Measurements from ENCODE around the gene HADH.

The HADH gene

GRCh38 chr4:108035691-108036090 lies 46.0 kb downstream of the HADH start:
- no peak for DNase-seq
- H3K27ac ChIP-seq (ENCODE audit: low read depth, low read length): no peak overlapping the region

GRCh38 chr4:108036213-108036612 lies 46.5 kb downstream of the HADH start:
- Histone ChIP-seq H2BK5ac (ENCODE audit: low read depth, low read length, poor library complexity) (no peak overlapping the region), H3K9ac (ENCODE audit: low read length) (no peak overlapping the region), H4K12ac (ENCODE audit: low read depth, low read length) (no peak overlapping the region), H3K36me3 (ENCODE audit: control insufficient read depth in 1 of 2, insufficient read depth in 2 of 2, low read length in 2 of 2) (peaks cover 0 to 6% of the 10 kb centered on the region in 2 experiments), H3K18ac (ENCODE audit: low read length) (no peak overlapping the region), H3K27ac (ENCODE audit: low read depth, low read length) (no peak overlapping the region), H3K9me3 (ENCODE audit: insufficient read depth, low read depth, low read length) (no peaks in the 10 kb centered on the region), H3K4me2 (ENCODE audit: low read length) (no peak overlapping the region), H3K27me3 (ENCODE audit: insufficient read depth, low read length) (no peaks in the 10 kb centered on the region), H3K4me1 (ENCODE audit: control insufficient read depth in 1 of 2, insufficient read depth in 2 of 2, low read length in 2 of 2) (no peaks in the 10 kb centered on the region), H3K79me1 (ENCODE audit: low read length) (no peaks in the 10 kb centered on the region), H2BK120ac (ENCODE audit: insufficient read depth, low read length, poor library complexity) (no peak overlapping the region), H2AFZ (ENCODE audit: insufficient read depth, low read length, poor library complexity) (no peak overlapping the region), H4K8ac (ENCODE audit: low read depth, low read length) (no peak overlapping the region), H3K4ac (ENCODE audit: low read depth, low read length) (no peak overlapping the region), H2AK5ac (ENCODE audit: low read length) (no peak overlapping the region), H3K23ac (ENCODE audit: low read length) (no peak overlapping the region), H3K14ac (ENCODE audit: low read length) (no peak overlapping the region), H4K91ac (ENCODE audit: low read depth, low read length) (no peak overlapping the region), H2BK12ac (ENCODE audit: low read length) (no peak overlapping the region), H3K79me2 (ENCODE audit: control insufficient read depth, insufficient read depth, low read length, poor library complexity) (no peaks in the 10 kb centered on the region), H3K4me3 (ENCODE audit: low read depth, low read length) (no peak overlapping the region)
- no peak for DNase-seq
- no CpG with 5 or more reads among the region's 7 CpGs for WGBS (ENCODE audit: extremely low coverage, insufficient coverage, insufficient read length)

More at GRCh38 chr4:108035691-108036090, 46.0 kb downstream of the HADH start:
- Histone ChIP-seq H3K14ac (ENCODE audit: low read length) (no peak overlapping the region), H2BK12ac (ENCODE audit: low read length) (no peak overlapping the region), H2BK120ac (ENCODE audit: insufficient read depth, low read length, poor library complexity) (no peak overlapping the region), H4K12ac (ENCODE audit: low read depth, low read length) (no peak overlapping the region), H3K4ac (ENCODE audit: low read depth, low read length) (no peak overlapping the region), H2AFZ (ENCODE audit: insufficient read depth, low read length, poor library complexity) (no peak overlapping the region), H3K4me1 (ENCODE audit: control insufficient read depth in 1 of 2, insufficient read depth in 2 of 2, low read length in 2 of 2) (no peaks in the 10 kb centered on the region), H3K27me3 (ENCODE audit: insufficient read depth, low read length) (no peaks in the 10 kb centered on the region), H3K4me2 (ENCODE audit: low read length) (no peak overlapping the region), H4K91ac (ENCODE audit: low read depth, low read length) (no peak overlapping the region), H3K18ac (ENCODE audit: low read length) (no peak overlapping the region), H3K9ac (ENCODE audit: low read length) (no peak overlapping the region), H3K36me3 (ENCODE audit: control insufficient read depth in 1 of 2, insufficient read depth in 2 of 2, low read length in 2 of 2) (peaks cover 0 to 6% of the 10 kb centered on the region in 2 experiments), H3K4me3 (ENCODE audit: low read depth, low read length) (no peak overlapping the region), H3K79me1 (ENCODE audit: low read length) (no peaks in the 10 kb centered on the region), H3K79me2 (ENCODE audit: control insufficient read depth, insufficient read depth, low read length, poor library complexity) (no peaks in the 10 kb centered on the region), H3K23ac (ENCODE audit: low read length) (no peak overlapping the region), H4K8ac (ENCODE audit: low read depth, low read length) (no peak overlapping the region), H2AK5ac (ENCODE audit: low read length) (no peak overlapping the region), H2BK5ac (ENCODE audit: low read depth, low read length, poor library complexity) (no peak overlapping the region), H3K9me3 (ENCODE audit: insufficient read depth, low read depth, low read length) (no peaks in the 10 kb centered on the region)
- no CpG with 5 or more reads among the region's 6 CpGs for WGBS (ENCODE audit: extremely low coverage, insufficient coverage, insufficient read length)

- no peak overlapping the region for H2BK12ac ChIP-seq (ENCODE audit: low read length)
- H3K9ac ChIP-seq (ENCODE audit: low read length): no peak overlapping the region
- no peak overlapping the region for H2BK5ac ChIP-seq (ENCODE audit: low read depth, low read length, poor library complexity)
- no peak overlapping the region for H3K14ac ChIP-seq (ENCODE audit: low read length)
- no CpG with 5 or more reads among the region's 2 CpGs for WGBS (ENCODE audit: extremely low coverage, insufficient coverage, insufficient read length)
- H3K79me1 ChIP-seq (ENCODE audit: low read length): no peaks in the 10 kb centered on the region
- H2BK120ac ChIP-seq (ENCODE audit: insufficient read depth, low read length, poor library complexity): no peak overlapping the region
- no peak overlapping the region for H4K8ac ChIP-seq (ENCODE audit: low read depth, low read length)
- no peak overlapping the region for H4K12ac ChIP-seq (ENCODE audit: low read depth, low read length)
- H3K4ac ChIP-seq (ENCODE audit: low read depth, low read length): no peak overlapping the region
- H4K91ac ChIP-seq (ENCODE audit: low read depth, low read length): no peak overlapping the region
- H3K27me3 ChIP-seq (ENCODE audit: insufficient read depth, low read length): no peaks in the 10 kb centered on the region
- H3K4me2 ChIP-seq (ENCODE audit: low read length): no peak overlapping the region
- H3K27ac ChIP-seq (ENCODE audit: low read depth, low read length): no peak overlapping the region
- H3K36me3 ChIP-seq (ENCODE audit: control insufficient read depth in 1 of 2, insufficient read depth in 2 of 2, low read length in 2 of 2): peaks cover 0 to 6% of the 10 kb centered on the region in 2 experiments
- no peak overlapping the region for H3K23ac ChIP-seq (ENCODE audit: low read length)
- no peak overlapping the region for H3K4me3 ChIP-seq (ENCODE audit: low read depth, low read length)
- H2AK5ac ChIP-seq (ENCODE audit: low read length): no peak overlapping the region
- H3K79me2 ChIP-seq (ENCODE audit: control insufficient read depth, insufficient read depth, low read length, poor library complexity): no peaks in the 10 kb centered on the region
- H3K4me1 ChIP-seq (ENCODE audit: control insufficient read depth in 1 of 2, insufficient read depth in 2 of 2, low read length in 2 of 2): no peaks in the 10 kb centered on the region
- H3K9me3 ChIP-seq (ENCODE audit: insufficient read depth, low read depth, low read length): no peaks in the 10 kb centered on the region
- H3K18ac ChIP-seq (ENCODE audit: low read length): no peak overlapping the region
- no peak overlapping the region for H2AFZ ChIP-seq (ENCODE audit: insufficient read depth, low read length, poor library complexity)
- DNase-seq: no peak
Measured at GRCh38 chr4:108037884-108038283, 48.2 kb downstream of the HADH start.

- no CpG with 5 or more reads among the region's 3 CpGs for WGBS (ENCODE audit: extremely low coverage, insufficient coverage, insufficient read length)
- no peaks in the 10 kb centered on the region for H3K27me3 ChIP-seq (ENCODE audit: insufficient read depth, low read length)
- H2AK5ac ChIP-seq (ENCODE audit: low read length): no peak overlapping the region
- H2BK5ac ChIP-seq (ENCODE audit: low read depth, low read length, poor library complexity): no peak overlapping the region
- no peak overlapping the region for H3K23ac ChIP-seq (ENCODE audit: low read length)
- H3K79me2 ChIP-seq (ENCODE audit: control insufficient read depth, insufficient read depth, low read length, poor library complexity): no peaks in the 10 kb centered on the region
- H2BK12ac ChIP-seq (ENCODE audit: low read length): no peak overlapping the region
- no peak overlapping the region for H4K91ac ChIP-seq (ENCODE audit: low read depth, low read length)
- no peak overlapping the region for H4K12ac ChIP-seq (ENCODE audit: low read depth, low read length)
- no peak overlapping the region for H3K18ac ChIP-seq (ENCODE audit: low read length)
- no peak overlapping the region for H3K14ac ChIP-seq (ENCODE audit: low read length)
- no peaks in the 10 kb centered on the region for H3K79me1 ChIP-seq (ENCODE audit: low read length)
- no peak overlapping the region for H3K4me3 ChIP-seq (ENCODE audit: low read depth, low read length)
- no peak for DNase-seq
- H2AFZ ChIP-seq (ENCODE audit: insufficient read depth, low read length, poor library complexity): no peak overlapping the region
- no peak overlapping the region for H2BK120ac ChIP-seq (ENCODE audit: insufficient read depth, low read length, poor library complexity)
- no peak overlapping the region for H3K9ac ChIP-seq (ENCODE audit: low read length)
- no peaks in the 10 kb centered on the region for H3K4me1 ChIP-seq (ENCODE audit: control insufficient read depth in 1 of 2, insufficient read depth in 2 of 2, low read length in 2 of 2)
- H3K4ac ChIP-seq (ENCODE audit: low read depth, low read length): no peak overlapping the region
- no peak overlapping the region for H4K8ac ChIP-seq (ENCODE audit: low read depth, low read length)
- no peak overlapping the region for H3K4me2 ChIP-seq (ENCODE audit: low read length)
- no peak overlapping the region for H3K27ac ChIP-seq (ENCODE audit: low read depth, low read length)
- H3K36me3 ChIP-seq (ENCODE audit: control insufficient read depth in 1 of 2, insufficient read depth in 2 of 2, low read length in 2 of 2): peaks cover 1 to 4% of the 10 kb centered on the region in 2 experiments
- H3K9me3 ChIP-seq (ENCODE audit: insufficient read depth, low read depth, low read length): no peaks in the 10 kb centered on the region
Measured at GRCh38 chr4:108042927-108043326, 53.2 kb downstream of the HADH start.

All from trophoblast cell (in vitro differentiated cells and primary cell).